SK-N-SH (cell line): ENCODE results near the gene SNX9. TPM values are rescaled to one million over a fixed set of nuclear protein-coding genes. Genes with fewer than 3 reads are reported as not detected.

Experiments used
- CTCF ChIA-PET: fragments of 300-600, 350-600 bp; formaldehyde crosslinking; extraction: SDS; loops from one replicate; lab custom pipeline; 2021; lab: Yijun Ruan, JAX
- POLR2A ChIA-PET: fragments of 350-600 bp; sonication (Branson Sonifier 250); formaldehyde crosslinking; extraction: SDS; loops from one replicate; lab custom pipeline; 2020; ENCODE audit warnings: antibody characterized with exemption, inconsistent platforms; lab: Yijun Ruan, JAX
- DNase-seq: peaks from one replicate; pipeline ENCODE4 v3.0.0; 2012
- H2AFZ ChIP-seq: fragments of 200-600 bp; sonication (generic); 2 replicates; pipeline ENCODE4 v1.8.1; 2016; ENCODE audit warnings: antibody characterized with exemption, mild to moderate bottlenecking, low read depth
- H3F3A ChIP-seq: fragments of 200-600 bp; sonication (generic); replicated peaks from 2 replicates; pipeline ENCODE3; 2016; ENCODE audit warnings: antibody characterized with exemption, mild to moderate bottlenecking; ENCODE audit not compliant: insufficient read depth
- H3K27ac ChIP-seq, 2 experiments: fragments of 200-500 bp in 1 of 2; fragments of 200-600 bp in 1 of 2; sonication (Bioruptor generic) in 1 of 2; sonication (generic), shearing (Covaris generic) in 1 of 2; 2 replicates each; pipeline versions ENCODE4 v1.5.1 to v1.6.1; 2014 to 2016; ENCODE audit warnings: low read depth in 2 of 2, inconsistent platforms in 1 of 2, low read length in 1 of 2, mild to moderate bottlenecking in 1 of 2, mixed read lengths in 1 of 2
- H3K27me3 ChIP-seq: fragments of 200-600 bp; sonication (generic), shearing (Covaris generic); 2 replicates; pipeline ENCODE4 v1.6.1; 2016; ENCODE audit warnings: mixed run types; ENCODE audit not compliant: insufficient read depth
- H3K36me3 ChIP-seq, 2 experiments: fragments of 200-500 bp in 1 of 2; fragments of 200-600 bp in 1 of 2; sonication (Bioruptor generic) in 1 of 2; sonication (generic) in 1 of 2; replicated peaks in 1 of 2; 2 replicates each; pipeline versions ENCODE3 to v1.5.1; 2014 to 2016; ENCODE audit warnings: low read length in 1 of 2, mild to moderate bottlenecking in 1 of 2; ENCODE audit not compliant: insufficient read depth in 2 of 2, control insufficient read depth in 1 of 2
- H3K4me1 ChIP-seq, 2 experiments: fragments of 200-500 bp in 1 of 2; fragments of 200-600 bp in 1 of 2; sonication (Bioruptor generic) in 1 of 2; sonication (generic), shearing (Covaris generic) in 1 of 2; 2 replicates each; pipeline versions ENCODE4 v1.5.1 to v1.6.1; 2014 to 2016; ENCODE audit warnings: low read depth in 1 of 2, low read length in 1 of 2, mixed run types in 1 of 2; ENCODE audit not compliant: insufficient read depth in 2 of 2, control insufficient read depth in 1 of 2
- H3K4me2 ChIP-seq: fragments of 200-600 bp; sonication (generic), shearing (Covaris generic); 2 replicates; pipeline ENCODE4 v1.6.1; 2017; ENCODE audit warnings: mixed run types
- H3K4me3 ChIP-seq, 2 experiments: fragments of 200-500 bp in 1 of 2; fragments of 200-600 bp in 1 of 2; sonication (Bioruptor generic) in 1 of 2; sonication (generic), shearing (Covaris generic) in 1 of 2; 2 replicates each; pipeline versions ENCODE4 v1.5.1 to v1.8.1; 2014 to 2016; ENCODE audit warnings: low read depth in 2 of 2, inconsistent platforms in 1 of 2, low read length in 1 of 2, mild to moderate bottlenecking in 1 of 2, mixed read lengths in 1 of 2, moderate library complexity in 1 of 2
- H3K79me2 ChIP-seq: fragments of 200-600 bp; sonication (generic); 2 replicates; pipeline ENCODE4 v1.8.1; 2017; ENCODE audit warnings: mild to moderate bottlenecking; ENCODE audit not compliant: insufficient read depth
- H3K9ac ChIP-seq: fragments of 200-600 bp; sonication (generic); 2 replicates; pipeline ENCODE4 v1.6.1; 2017; ENCODE audit warnings: mixed run types
- H3K9me2 ChIP-seq: fragments of 200-600 bp; sonication (generic); 2 replicates; pipeline ENCODE4 v1.6.1; 2017; ENCODE audit warnings: mixed run types
- H3K9me3 ChIP-seq: fragments of 200-600 bp; sonication (generic); 2 replicates; pipeline ENCODE4 v1.6.1; 2017; ENCODE audit warnings: mixed run types, mild to moderate bottlenecking, moderate library complexity
- H4K20me1 ChIP-seq: fragments of 200-600 bp; sonication (generic); 2 replicates; pipeline ENCODE4 v1.6.1; 2017; ENCODE audit warnings: mild to moderate bottlenecking, mixed run types; ENCODE audit not compliant: insufficient read depth
- CHD2 ChIP-seq: fragments of 150-350 bp; IDR thresholded peaks from 2 replicates; pipeline ENCODE4 v1.6.1; 2018; ENCODE audit warnings: low read length; ENCODE audit not compliant: partially characterized antibody
- ELF1 ChIP-seq: IDR thresholded peaks from 2 replicates; pipeline ENCODE4 v1.4.0; 2012
- EP300 ChIP-seq, 2 experiments: IDR thresholded peaks; 2 replicates each; pipeline versions ENCODE4 v1.4.0 to v1.6.1; 2012; ENCODE audit warnings: borderline replicate concordance in 1 of 2, low read depth in 1 of 2, low read length in 1 of 2
- FOSL2 ChIP-seq: IDR thresholded peaks from 2 replicates; pipeline ENCODE4 v1.4.0; 2012; ENCODE audit warnings: low read depth, mild to moderate bottlenecking, moderate library complexity, borderline replicate concordance
- FOXJ3 ChIP-seq: sonication (generic); formaldehyde crosslinking; IDR thresholded peaks from 2 replicates; pipeline ENCODE4 v1.5.1; 2020; ENCODE audit warnings: mild to moderate bottlenecking, missing genetic modification reagents
- FOXM1 ChIP-seq: IDR thresholded peaks from 2 replicates; pipeline ENCODE4 v1.4.0; 2012; ENCODE audit warnings: low read depth, mild to moderate bottlenecking
- JUND ChIP-seq: IDR thresholded peaks from 2 replicates; pipeline ENCODE4 v1.4.0; 2012
- MEF2A ChIP-seq: IDR thresholded peaks from 2 replicates; pipeline ENCODE4 v1.4.0; 2012; ENCODE audit warnings: low read depth, borderline replicate concordance
- NFIC ChIP-seq: IDR thresholded peaks from 2 replicates; pipeline ENCODE4 v1.4.0; 2012; ENCODE audit warnings: borderline replicate concordance
- RCOR1 ChIP-seq: fragments of 150-350 bp; IDR thresholded peaks from 2 replicates; pipeline ENCODE4 v1.6.1; 2017; ENCODE audit warnings: antibody characterized with exemption, low read length
- RXRA ChIP-seq: IDR thresholded peaks from 2 replicates; pipeline ENCODE4 v1.4.0; 2012; ENCODE audit warnings: low read depth, mild to moderate bottlenecking, borderline replicate concordance
- SIN3A ChIP-seq: IDR thresholded peaks from 2 replicates; pipeline ENCODE4 v1.6.1; 2012; ENCODE audit warnings: low read depth, mild to moderate bottlenecking, low read length, moderate library complexity, borderline replicate concordance
- TAF1 ChIP-seq: IDR thresholded peaks from 2 replicates; pipeline ENCODE4 v1.6.1; 2012; ENCODE audit warnings: low read depth, mild to moderate bottlenecking, low read length, moderate library complexity, borderline replicate concordance
- TCF12 ChIP-seq: IDR thresholded peaks from 2 replicates; pipeline ENCODE4 v1.4.0; 2012
- WGBS: methylation state at CpG from one replicate; pipeline ENCODE4 v1.1.6; 2017; ENCODE audit warnings: low lambda C conversion rate; 5-methylcytosine and 5-hydroxymethylcytosine counted together
- polyA plus RNA-seq, 3 experiments: library from polyadenylated mRNA; depleted of rRNA; stranded (reverse); fragments of >200 nt; gene quantifications; 2 replicates each; pipeline ENCODE4 v1.2.3, GENCODE V29; 2012
- TF ChIP-seq, protein P1 (sequence below): IDR thresholded peaks from 2 replicates; pipeline ENCODE4 v1.4.0; 2012; ENCODE audit warnings: low read depth
- TF ChIP-seq, protein P2 (sequence below): fragments of 150-350 bp; IDR thresholded peaks from 2 replicates; pipeline ENCODE4 v1.6.1; 2017; ENCODE audit warnings: antibody characterized with exemption, low read length, low read depth, borderline replicate concordance
- TF ChIP-seq, protein P3 (sequence below): fragments of 200-600 bp; sonication (generic); IDR thresholded peaks from 2 replicates; pipeline ENCODE4 v1.6.1; 2017; ENCODE audit warnings: antibody characterized with exemption, mild to moderate bottlenecking, moderate library complexity
- TF ChIP-seq, protein P4 (sequence below): IDR thresholded peaks from 2 replicates; pipeline ENCODE4 v1.6.1; 2012; ENCODE audit warnings: mild to moderate bottlenecking, low read depth, low read length, moderate library complexity
- TF ChIP-seq, protein P5 (sequence below): fragments of 150-350 bp; IDR thresholded peaks from 2 replicates; pipeline ENCODE4 v1.6.1; 2016; ENCODE audit warnings: mild to moderate bottlenecking, low read depth, low read length
- TF ChIP-seq, protein P6 (sequence below): IDR thresholded peaks from 2 replicates; pipeline ENCODE4; 2012
- TF ChIP-seq, protein P7 (sequence below): IDR thresholded peaks from 2 replicates; pipeline ENCODE4 v1.4.0; 2012; ENCODE audit warnings: low read depth, borderline replicate concordance

The SNX9 gene
- polyA plus RNA-seq, 1 of the 3 experiments (the other 2 are of a cell fraction), result 31.6 TPM

DNA sequence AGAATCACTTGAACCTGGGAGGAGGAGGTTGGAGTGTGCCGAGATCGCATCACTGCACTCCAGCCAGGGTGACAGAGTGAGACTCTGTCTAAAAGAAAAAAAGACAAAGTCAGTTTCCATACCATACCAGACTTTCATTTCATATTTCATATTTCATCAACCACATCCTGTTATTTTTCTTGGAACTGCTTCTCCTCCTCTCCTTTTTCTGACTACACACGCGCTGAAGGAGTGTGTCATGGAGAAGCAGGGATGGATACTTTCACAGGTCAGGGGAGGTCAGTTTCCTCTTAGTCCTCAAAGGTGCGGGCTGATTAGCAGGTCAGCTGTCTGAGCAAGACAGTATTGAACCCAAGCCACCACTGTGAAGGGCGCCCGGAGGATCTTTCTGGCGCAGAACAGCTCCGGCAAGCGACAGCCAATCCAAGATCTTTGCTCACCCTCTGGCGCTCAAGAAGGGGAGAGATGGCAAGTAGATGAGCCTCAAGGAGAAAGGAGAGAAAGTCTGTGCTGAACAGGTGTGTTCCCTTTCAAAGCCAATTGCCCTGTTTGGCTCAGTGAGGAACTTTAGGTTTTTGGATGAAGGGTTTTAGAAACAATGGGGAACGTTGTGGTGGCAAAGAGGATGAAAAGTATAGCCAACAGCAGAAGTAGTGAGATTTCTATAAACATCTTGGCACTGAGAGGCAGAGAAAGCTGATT lies 139.7 kb downstream of the SNX9 start:
- no peaks in the 10 kb centered on the region for H4K20me1 ChIP-seq
- peaks cover 3 to 29% of the 10 kb centered on the region in 2 experiments; a peak in 3 of 4 replicates for H3K4me1 ChIP-seq
- peak overlapping the region; percentile 60; the same call in 1 of the 2 replicates for H3K9ac ChIP-seq
- H3K36me3 ChIP-seq, result peaks cover 0 to 1% of the 10 kb centered on the region in 2 experiments
- ChIA-PET CTCF (interaction anchor here (1.8 kb wide), 1 partner anchor 109 kb away, joined by 4 read pairs; no protein-coding TSS in a partner anchor), POLR2A (no interaction called here)
- H3K27ac ChIP-seq, result peak overlapping the region; percentile 74 to 99; a peak in 3 of 4 replicates
- H3K4me3 ChIP-seq, result peak overlapping the region in 1 of 2 experiments; percentile 7; a peak in 1 of 4 replicates
- H3K9me3 ChIP-seq, result peaks cover 9% of the 10 kb centered on the region; the same call in 1 of the 2 replicates
- H2AFZ ChIP-seq, result peak overlapping the region; percentile 54
- H3F3A ChIP-seq, result peaks cover 34% of the 10 kb centered on the region
- no peaks in the 10 kb centered on the region for H3K79me2 ChIP-seq
- no peaks in the 10 kb centered on the region for H3K27me3 ChIP-seq
- 78% methylated on average over 12 of the region's 12 CpGs for WGBS
- H3K4me2 ChIP-seq, result peak overlapping the region; percentile 74; the same call in 1 of the 2 replicates
- no peak for DNase-seq
- H3K9me2 ChIP-seq, result no peaks in the 10 kb centered on the region
- TF ChIP-seq, protein P1, sequence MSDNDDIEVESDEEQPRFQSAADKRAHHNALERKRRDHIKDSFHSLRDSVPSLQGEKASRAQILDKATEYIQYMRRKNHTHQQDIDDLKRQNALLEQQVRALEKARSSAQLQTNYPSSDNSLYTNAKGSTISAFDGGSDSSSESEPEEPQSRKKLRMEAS, result no peak
- no peak for TF ChIP-seq TAF1
- TF ChIP-seq, protein P2, sequence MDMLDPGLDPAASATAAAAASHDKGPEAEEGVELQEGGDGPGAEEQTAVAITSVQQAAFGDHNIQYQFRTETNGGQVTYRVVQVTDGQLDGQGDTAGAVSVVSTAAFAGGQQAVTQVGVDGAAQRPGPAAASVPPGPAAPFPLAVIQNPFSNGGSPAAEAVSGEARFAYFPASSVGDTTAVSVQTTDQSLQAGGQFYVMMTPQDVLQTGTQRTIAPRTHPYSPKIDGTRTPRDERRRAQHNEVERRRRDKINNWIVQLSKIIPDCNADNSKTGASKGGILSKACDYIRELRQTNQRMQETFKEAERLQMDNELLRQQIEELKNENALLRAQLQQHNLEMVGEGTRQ, result no peak
- TF ChIP-seq, protein P3, sequence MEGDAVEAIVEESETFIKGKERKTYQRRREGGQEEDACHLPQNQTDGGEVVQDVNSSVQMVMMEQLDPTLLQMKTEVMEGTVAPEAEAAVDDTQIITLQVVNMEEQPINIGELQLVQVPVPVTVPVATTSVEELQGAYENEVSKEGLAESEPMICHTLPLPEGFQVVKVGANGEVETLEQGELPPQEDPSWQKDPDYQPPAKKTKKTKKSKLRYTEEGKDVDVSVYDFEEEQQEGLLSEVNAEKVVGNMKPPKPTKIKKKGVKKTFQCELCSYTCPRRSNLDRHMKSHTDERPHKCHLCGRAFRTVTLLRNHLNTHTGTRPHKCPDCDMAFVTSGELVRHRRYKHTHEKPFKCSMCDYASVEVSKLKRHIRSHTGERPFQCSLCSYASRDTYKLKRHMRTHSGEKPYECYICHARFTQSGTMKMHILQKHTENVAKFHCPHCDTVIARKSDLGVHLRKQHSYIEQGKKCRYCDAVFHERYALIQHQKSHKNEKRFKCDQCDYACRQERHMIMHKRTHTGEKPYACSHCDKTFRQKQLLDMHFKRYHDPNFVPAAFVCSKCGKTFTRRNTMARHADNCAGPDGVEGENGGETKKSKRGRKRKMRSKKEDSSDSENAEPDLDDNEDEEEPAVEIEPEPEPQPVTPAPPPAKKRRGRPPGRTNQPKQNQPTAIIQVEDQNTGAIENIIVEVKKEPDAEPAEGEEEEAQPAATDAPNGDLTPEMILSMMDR, result no peak
- no peak for TF ChIP-seq RCOR1
- TF ChIP-seq CHD2, result no peak
- TF ChIP-seq RXRA, result peak; percentile 80; the same call in 1 of the 2 replicates
- TF ChIP-seq NFIC, result peak; percentile 83; the same call in 1 of the 2 replicates
- peak; percentile 66 for TF ChIP-seq TCF12
- TF ChIP-seq, protein P4, sequence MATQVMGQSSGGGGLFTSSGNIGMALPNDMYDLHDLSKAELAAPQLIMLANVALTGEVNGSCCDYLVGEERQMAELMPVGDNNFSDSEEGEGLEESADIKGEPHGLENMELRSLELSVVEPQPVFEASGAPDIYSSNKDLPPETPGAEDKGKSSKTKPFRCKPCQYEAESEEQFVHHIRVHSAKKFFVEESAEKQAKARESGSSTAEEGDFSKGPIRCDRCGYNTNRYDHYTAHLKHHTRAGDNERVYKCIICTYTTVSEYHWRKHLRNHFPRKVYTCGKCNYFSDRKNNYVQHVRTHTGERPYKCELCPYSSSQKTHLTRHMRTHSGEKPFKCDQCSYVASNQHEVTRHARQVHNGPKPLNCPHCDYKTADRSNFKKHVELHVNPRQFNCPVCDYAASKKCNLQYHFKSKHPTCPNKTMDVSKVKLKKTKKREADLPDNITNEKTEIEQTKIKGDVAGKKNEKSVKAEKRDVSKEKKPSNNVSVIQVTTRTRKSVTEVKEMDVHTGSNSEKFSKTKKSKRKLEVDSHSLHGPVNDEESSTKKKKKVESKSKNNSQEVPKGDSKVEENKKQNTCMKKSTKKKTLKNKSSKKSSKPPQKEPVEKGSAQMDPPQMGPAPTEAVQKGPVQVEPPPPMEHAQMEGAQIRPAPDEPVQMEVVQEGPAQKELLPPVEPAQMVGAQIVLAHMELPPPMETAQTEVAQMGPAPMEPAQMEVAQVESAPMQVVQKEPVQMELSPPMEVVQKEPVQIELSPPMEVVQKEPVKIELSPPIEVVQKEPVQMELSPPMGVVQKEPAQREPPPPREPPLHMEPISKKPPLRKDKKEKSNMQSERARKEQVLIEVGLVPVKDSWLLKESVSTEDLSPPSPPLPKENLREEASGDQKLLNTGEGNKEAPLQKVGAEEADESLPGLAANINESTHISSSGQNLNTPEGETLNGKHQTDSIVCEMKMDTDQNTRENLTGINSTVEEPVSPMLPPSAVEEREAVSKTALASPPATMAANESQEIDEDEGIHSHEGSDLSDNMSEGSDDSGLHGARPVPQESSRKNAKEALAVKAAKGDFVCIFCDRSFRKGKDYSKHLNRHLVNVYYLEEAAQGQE, result no peak
- no peak for TF ChIP-seq EP300 (IDR thresholded peaks at IDR 0.05; ENCODE audit: borderline replicate concordance in 1 of 2, low read depth in 1 of 2, low read length in 1 of 2)
- TF ChIP-seq, protein P5, sequence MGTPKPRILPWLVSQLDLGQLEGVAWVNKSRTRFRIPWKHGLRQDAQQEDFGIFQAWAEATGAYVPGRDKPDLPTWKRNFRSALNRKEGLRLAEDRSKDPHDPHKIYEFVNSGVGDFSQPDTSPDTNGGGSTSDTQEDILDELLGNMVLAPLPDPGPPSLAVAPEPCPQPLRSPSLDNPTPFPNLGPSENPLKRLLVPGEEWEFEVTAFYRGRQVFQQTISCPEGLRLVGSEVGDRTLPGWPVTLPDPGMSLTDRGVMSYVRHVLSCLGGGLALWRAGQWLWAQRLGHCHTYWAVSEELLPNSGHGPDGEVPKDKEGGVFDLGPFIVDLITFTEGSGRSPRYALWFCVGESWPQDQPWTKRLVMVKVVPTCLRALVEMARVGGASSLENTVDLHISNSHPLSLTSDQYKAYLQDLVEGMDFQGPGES, result no peak
- no peak for TF ChIP-seq MEF2A
- no peak for TF ChIP-seq FOXJ3 (CRISPR knock-in tag)
- TF ChIP-seq, protein P6, sequence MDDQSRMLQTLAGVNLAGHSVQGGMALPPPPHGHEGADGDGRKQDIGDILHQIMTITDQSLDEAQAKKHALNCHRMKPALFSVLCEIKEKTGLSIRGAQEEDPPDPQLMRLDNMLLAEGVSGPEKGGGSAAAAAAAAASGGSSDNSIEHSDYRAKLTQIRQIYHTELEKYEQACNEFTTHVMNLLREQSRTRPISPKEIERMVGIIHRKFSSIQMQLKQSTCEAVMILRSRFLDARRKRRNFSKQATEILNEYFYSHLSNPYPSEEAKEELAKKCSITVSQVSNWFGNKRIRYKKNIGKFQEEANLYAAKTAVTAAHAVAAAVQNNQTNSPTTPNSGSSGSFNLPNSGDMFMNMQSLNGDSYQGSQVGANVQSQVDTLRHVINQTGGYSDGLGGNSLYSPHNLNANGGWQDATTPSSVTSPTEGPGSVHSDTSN, result peak; percentile 56; the same call in 1 of the 2 replicates
- no peak; the same call in 1 of the 2 replicates for TF ChIP-seq SIN3A
- no peak for TF ChIP-seq FOXM1
- TF ChIP-seq FOSL2, result peak; percentile 43; the same call in 1 of the 2 replicates
- no peak for TF ChIP-seq JUND
- TF ChIP-seq ELF1, result no peak
- TF ChIP-seq, protein P7, sequence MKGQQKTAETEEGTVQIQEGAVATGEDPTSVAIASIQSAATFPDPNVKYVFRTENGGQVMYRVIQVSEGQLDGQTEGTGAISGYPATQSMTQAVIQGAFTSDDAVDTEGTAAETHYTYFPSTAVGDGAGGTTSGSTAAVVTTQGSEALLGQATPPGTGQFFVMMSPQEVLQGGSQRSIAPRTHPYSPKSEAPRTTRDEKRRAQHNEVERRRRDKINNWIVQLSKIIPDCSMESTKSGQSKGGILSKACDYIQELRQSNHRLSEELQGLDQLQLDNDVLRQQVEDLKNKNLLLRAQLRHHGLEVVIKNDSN, result no peak
